Astrocyte of the spinal cord (primary cell): Measurements from ENCODE around the gene TIGD3.

Source experiments
- DNase-seq: peaks from one replicate; pipeline ENCODE4 v3.0.0; 2011; ENCODE audit warnings: low read depth, low spot score
- H3K4me3 ChIP-seq: 2 replicates; pipeline ENCODE4 v1.5.1; 2011; ENCODE audit warnings: low read depth, mild to moderate bottlenecking, low read length, moderate library complexity
- in situ Hi-C: cut with HindIII; loops from 2 replicates; pipeline ENCODE4 v1.10.0; 2017; ENCODE audit warnings: low sequenced_read_pairs
- TF ChIP-seq, protein P1 (sequence below): IDR thresholded peaks from 2 replicates; pipeline ENCODE4 v1.5.1; 2012; ENCODE audit warnings: low read depth, mild to moderate bottlenecking, low read length, inconsistent platforms

The TIGD3 gene

DNA sequence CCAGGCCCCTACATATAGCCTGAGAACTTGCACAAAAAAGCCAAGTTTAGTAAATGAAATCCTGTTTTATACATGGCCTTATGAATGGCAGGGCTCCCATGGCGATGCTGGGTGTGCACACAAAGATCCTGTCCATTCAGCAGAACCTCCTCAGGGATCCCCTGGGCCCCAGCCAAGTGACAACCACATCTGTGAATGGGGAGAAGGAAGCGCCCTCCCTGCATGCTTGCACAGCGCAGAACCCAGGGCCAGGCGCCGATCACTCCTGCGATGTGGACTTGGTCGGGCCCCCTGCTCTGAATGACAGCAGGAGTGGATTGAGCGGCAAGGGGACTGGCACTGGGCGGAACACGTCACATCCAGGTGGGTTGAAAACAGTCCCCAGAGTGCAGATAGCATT lies 44.3 kb upstream of the TIGD3 start:
- peak; percentile 47 for DNase-seq
- TF ChIP-seq, protein P1, sequence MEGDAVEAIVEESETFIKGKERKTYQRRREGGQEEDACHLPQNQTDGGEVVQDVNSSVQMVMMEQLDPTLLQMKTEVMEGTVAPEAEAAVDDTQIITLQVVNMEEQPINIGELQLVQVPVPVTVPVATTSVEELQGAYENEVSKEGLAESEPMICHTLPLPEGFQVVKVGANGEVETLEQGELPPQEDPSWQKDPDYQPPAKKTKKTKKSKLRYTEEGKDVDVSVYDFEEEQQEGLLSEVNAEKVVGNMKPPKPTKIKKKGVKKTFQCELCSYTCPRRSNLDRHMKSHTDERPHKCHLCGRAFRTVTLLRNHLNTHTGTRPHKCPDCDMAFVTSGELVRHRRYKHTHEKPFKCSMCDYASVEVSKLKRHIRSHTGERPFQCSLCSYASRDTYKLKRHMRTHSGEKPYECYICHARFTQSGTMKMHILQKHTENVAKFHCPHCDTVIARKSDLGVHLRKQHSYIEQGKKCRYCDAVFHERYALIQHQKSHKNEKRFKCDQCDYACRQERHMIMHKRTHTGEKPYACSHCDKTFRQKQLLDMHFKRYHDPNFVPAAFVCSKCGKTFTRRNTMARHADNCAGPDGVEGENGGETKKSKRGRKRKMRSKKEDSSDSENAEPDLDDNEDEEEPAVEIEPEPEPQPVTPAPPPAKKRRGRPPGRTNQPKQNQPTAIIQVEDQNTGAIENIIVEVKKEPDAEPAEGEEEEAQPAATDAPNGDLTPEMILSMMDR: no peak
- in situ Hi-C loops: no loop called here
- no peak overlapping the region for H3K4me3 ChIP-seq

DNA sequence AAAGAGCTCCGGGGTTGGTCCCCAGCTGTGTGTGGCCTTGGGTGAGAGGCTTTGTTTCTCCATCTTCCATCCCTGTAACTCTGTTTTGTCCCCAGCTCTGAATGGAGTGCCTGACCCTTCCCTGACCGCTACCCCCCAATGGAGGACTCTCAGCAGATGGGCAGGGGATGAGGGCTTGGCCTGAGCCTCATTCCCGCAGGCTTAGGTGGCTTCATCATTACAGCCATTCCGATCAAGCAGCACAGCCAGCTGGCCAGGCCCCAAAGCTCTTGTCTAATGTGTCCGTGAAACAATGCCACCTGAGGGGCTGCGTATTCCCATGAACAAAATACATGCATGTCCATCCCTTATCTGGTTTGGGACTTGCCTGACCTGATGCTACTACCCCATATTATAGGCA lies 43.8 kb upstream of the TIGD3 start:
- in situ Hi-C loops: no loop called here
- DNase-seq: peak; percentile 46
- no peak overlapping the region for H3K4me3 ChIP-seq
- TF ChIP-seq, protein P1: no peak

DNA sequence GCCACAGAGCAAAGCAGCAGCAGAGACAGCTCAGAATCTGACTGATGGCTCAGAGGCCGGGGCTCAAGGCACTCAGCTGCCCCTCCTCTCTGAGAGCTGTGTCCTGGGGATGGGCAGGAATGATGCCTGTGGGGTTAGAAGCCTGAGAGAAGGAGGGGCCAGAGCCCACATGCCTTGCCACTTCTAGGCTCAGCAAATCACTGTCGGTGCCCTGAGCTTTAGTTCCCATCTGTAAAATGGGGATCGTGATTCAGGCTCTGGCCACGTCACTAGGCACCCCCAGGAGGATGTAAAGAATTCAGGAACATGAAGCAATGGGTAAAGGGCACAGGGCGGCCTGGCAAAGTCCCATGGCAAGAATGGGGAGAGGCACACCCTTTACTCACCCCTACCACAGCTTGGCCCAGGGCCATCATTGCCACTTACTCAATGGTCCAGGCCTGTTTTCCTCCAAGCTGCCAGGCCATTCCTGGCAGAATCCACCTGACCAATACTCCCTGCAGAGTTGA lies 43.3 kb upstream of the TIGD3 start:
- DNase-seq: peak; percentile 23
- TF ChIP-seq, protein P1: no peak
- H3K4me3 ChIP-seq: no peak overlapping the region
- in situ Hi-C loops: no loop called here

DNA sequence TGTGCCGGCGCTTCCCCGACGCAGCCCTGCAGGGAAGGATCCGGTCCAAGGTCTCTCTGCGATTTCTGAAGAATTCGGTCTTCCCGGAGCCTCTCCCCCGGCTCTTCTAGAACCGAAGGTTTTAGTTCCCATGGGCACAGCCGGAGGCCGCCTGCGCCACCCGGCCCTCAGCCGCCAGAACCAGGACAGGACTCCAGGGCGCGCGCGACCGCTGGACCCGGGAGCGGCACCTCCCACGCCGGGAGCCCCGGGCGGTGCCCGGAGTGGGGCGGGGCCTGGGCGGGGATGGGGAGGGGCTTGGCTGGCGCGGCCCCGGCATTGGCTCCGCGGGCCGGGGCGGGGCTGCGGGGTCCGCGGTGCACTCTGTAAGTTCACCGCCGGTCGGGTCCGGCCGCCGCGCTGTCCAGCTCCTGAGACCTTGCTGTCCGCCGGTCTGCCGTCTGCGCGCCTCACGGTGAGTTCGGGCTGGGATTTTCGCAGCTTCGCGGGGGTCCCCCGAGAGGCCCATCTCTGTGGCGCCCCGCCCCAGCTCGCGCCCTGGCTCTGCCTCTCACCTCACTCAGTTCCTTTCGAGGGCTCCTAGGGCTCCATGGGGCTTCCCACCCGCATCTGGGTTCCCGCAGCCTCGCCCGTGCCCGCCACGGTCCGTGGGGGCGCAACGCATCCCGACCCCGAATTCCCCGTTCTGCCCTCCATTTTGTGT lies 39.9 kb upstream of the TIGD3 start, which contains the start of gene CDC42EP2:
TSS of gene CDC42EP2 (plus strand) at position 366 of the 703 bp plus-strand sequence. CDS start 6,033 bp downstream, outside the sequence.
- peak; percentile 85 for DNase-seq
- peak within 1 kb of the TSS; percentile 80 for H3K4me3 ChIP-seq
- in situ Hi-C loops: no loop called here
- TF ChIP-seq, protein P1: no peak

DNA sequence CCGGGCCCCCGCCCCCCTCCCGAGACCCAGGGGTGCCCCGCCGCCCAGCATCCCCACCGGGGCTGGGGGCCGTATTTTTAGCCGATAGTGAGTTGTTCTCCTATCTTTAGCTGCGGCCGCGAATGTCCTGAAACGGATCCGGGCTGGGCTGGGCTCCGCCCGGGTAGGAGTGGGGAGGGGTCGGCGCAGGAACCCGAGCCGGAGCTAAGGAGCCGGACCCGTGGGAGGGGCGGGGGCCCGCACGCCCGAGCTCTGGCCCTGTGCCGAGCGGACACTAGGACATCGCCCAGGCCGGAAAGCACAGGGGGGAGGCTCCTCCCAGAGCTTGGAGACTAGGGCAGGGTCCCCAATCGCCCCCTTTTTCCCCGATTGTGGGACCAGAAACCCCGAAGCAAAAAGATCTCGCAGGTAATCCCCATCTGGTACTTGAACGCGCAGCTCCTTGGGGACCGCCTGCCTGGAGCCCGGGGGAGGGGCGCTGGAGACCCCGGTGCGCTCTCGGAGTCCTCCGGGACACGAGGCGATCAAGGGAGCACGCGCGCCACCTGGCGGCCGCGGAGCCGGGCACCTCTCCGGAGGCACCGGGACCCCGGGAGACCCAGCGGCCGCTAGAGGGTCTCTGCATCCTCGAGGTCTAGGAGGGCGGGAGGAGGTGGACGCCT lies 39.2 kb upstream of the TIGD3 start:
- H3K4me3 ChIP-seq: peak overlapping the region; percentile 80
- DNase-seq: peak; percentile 76
- in situ Hi-C loops: no loop called here
- TF ChIP-seq, protein P1: peak; percentile 86

DNA sequence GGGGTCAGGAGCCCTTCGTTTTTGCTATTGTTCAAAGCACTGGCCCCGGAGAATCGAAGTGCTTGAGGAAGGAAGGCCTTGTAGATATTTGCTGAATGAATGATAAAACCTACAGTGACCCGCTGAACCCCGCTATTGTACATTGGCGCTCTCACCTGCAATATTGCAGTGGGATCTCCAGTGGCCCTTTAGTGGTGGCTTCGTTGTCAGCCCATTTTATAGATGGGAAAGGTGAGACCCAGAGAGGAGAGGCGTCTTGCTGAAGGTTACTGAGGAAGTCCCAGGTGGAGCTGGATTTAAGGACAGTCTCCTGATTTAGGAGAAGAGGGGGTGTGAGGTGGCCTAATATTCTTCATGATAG lies 38.7 kb upstream of the TIGD3 start:
- in situ Hi-C loops: no loop called here
- H3K4me3 ChIP-seq: peak overlapping the region; percentile 80
- peak; percentile 14 for DNase-seq
- TF ChIP-seq, protein P1: no peak
